ENCODE measurements around the gene SASH3. TPM values are rescaled to one million over a fixed set of nuclear protein-coding genes. Genes with fewer than 3 reads are reported as not detected.

Gene SASH3
- not detected for total RNA-seq (2021; fragmentation: NEBNext Ultra II Directional; extraction: Animal tissue kit (Norgen Biotek cat#: 25700))
- long read RNA-seq: 0 reads

- no peaks in the 10 kb centered on the region for H3K4me1 Mint-ChIP-seq (ENCODE audit: low read depth)
- H3K36me3 Mint-ChIP-seq (ENCODE audit: low read depth): no peaks in the 10 kb centered on the region
- H3K27ac Mint-ChIP-seq: no peak within 1 kb of the TSS
- peaks cover 9% of the 10 kb centered on the region for H3K27me3 Mint-ChIP-seq (ENCODE audit: insufficient read depth)
- TF ChIP-seq CTCF (IDR thresholded peaks at IDR 0.05): no peak
- no peak for DNase-seq
- no peaks in the 10 kb centered on the region for H3K9me3 Mint-ChIP-seq
- no peak within 1 kb of the TSS for H3K4me3 Mint-ChIP-seq
These were observed at the start of gene SASH3 for GRCh38 chrX:129779747-129780146. SASH3 (plus strand) TSS chrX:129779949; CDS start chrX:129780098, 149 bp downstream.

GRCh38 chrX:129731228-129731627 lies 48.5 kb upstream of the SASH3 start:
- Mint-ChIP-seq H3K36me3 (ENCODE audit: low read depth) (no peaks in the 10 kb centered on the region), H3K4me3 (no peak overlapping the region), H3K9me3 (no peaks in the 10 kb centered on the region), H3K4me1 (ENCODE audit: low read depth) (no peaks in the 10 kb centered on the region), H3K27ac (no peak overlapping the region), H3K27me3 (ENCODE audit: insufficient read depth) (peaks cover 23% of the 10 kb centered on the region)
- no peak for TF ChIP-seq CTCF (IDR thresholded peaks at IDR 0.05)
- no peak for DNase-seq

- Mint-ChIP-seq H3K27me3 (ENCODE audit: insufficient read depth) (peaks cover 24% of the 10 kb centered on the region), H3K4me3 (no peak overlapping the region), H3K36me3 (ENCODE audit: low read depth) (no peaks in the 10 kb centered on the region), H3K9me3 (no peaks in the 10 kb centered on the region), H3K4me1 (ENCODE audit: low read depth) (peaks cover 2% of the 10 kb centered on the region; the same call in 1 of the 2 replicates), H3K27ac (no peak overlapping the region)
- no peak for TF ChIP-seq CTCF (IDR thresholded peaks at IDR 0.05)
- DNase-seq: no peak
These were observed 46.9 kb upstream of the SASH3 start for GRCh38 chrX:129732857-129733256.

GRCh38 chrX:129733335-129733734 lies 46.4 kb upstream of the SASH3 start:
- no peaks in the 10 kb centered on the region for H3K9me3 Mint-ChIP-seq
- peaks cover 7% of the 10 kb centered on the region; the same call in 1 of the 2 replicates for H3K4me1 Mint-ChIP-seq (ENCODE audit: low read depth)
- TF ChIP-seq CTCF (IDR thresholded peaks at IDR 0.05): no peak
- no peak for DNase-seq
- H3K27ac Mint-ChIP-seq: no peak overlapping the region
- no peaks in the 10 kb centered on the region for H3K36me3 Mint-ChIP-seq (ENCODE audit: low read depth)
- H3K27me3 Mint-ChIP-seq (ENCODE audit: insufficient read depth): peaks cover 24% of the 10 kb centered on the region
- H3K4me3 Mint-ChIP-seq: no peak overlapping the region

- TF ChIP-seq CTCF (IDR thresholded peaks at IDR 0.05): no peak
- Mint-ChIP-seq H3K27me3 (ENCODE audit: insufficient read depth) (peaks cover 14% of the 10 kb centered on the region), H3K36me3 (ENCODE audit: low read depth) (no peaks in the 10 kb centered on the region), H3K9me3 (no peaks in the 10 kb centered on the region), H3K4me3 (no peak overlapping the region), H3K4me1 (ENCODE audit: low read depth) (peaks cover 14% of the 10 kb centered on the region), H3K27ac (no peak overlapping the region)
- DNase-seq: no peak
These were observed 43.3 kb upstream of the SASH3 start for GRCh38 chrX:129736491-129736890.

- peak; percentile 39 for DNase-seq
- Mint-ChIP-seq H3K4me1 (ENCODE audit: low read depth) (peaks cover 14% of the 10 kb centered on the region), H3K9me3 (no peaks in the 10 kb centered on the region), H3K36me3 (ENCODE audit: low read depth) (no peaks in the 10 kb centered on the region), H3K4me3 (no peak overlapping the region), H3K27ac (no peak overlapping the region), H3K27me3 (ENCODE audit: insufficient read depth) (peaks cover 15% of the 10 kb centered on the region)
- TF ChIP-seq CTCF (IDR thresholded peaks at IDR 0.05): no peak
These were observed 41.8 kb upstream of the SASH3 start for GRCh38 chrX:129737916-129738315.

Data from HFFc6 (cell line).